Endothelial cell of umbilical vein (primary cell): ENCODE results near the gene TSNAX. TPM values are rescaled to one million over a fixed set of nuclear protein-coding genes. Genes with fewer than 3 reads are reported as not detected.

Experiments used
- BruUV-seq: library from RNA; stranded (reverse); fragments of 400-500 nt; replicated peaks from 2 replicates; lab custom pipeline; 2021; lab: Mats Ljungman, UMichigan
- CTCF ChIA-PET: fragments of 300-600, 350-600 bp; sonication (Branson Sonifier 250); formaldehyde crosslinking; loops from one replicate; lab custom pipeline; 2021; ENCODE audit warnings: antibody characterized with exemption, inconsistent platforms; lab: Charles Lee
- POLR2A ChIA-PET: fragments of 300-600, 350-600 bp; sonication (Branson Sonifier 250); formaldehyde crosslinking; loops from one replicate; lab custom pipeline; 2021; ENCODE audit warnings: antibody characterized with exemption, inconsistent platforms; lab: Charles Lee
- DNase-seq: peaks from one replicate; pipeline ENCODE4 v3.0.0-alpha.2; 2011; ENCODE audit warnings: low read depth, low spot score
- FAIRE-seq: peaks from 2 replicates; lab custom pipeline; 2011; peaks lifted over from hg19 to GRCh38; lab: Jason Lieb, UNC
- H2AFZ ChIP-seq: 2 replicates; pipeline ENCODE4 v1.6.0; 2012; ENCODE audit warnings: low read depth, low read length, control low read depth, inconsistent platforms
- H3K27ac ChIP-seq: 2 replicates; pipeline ENCODE4 v1.5.1; 2011; ENCODE audit warnings: low read depth, mild to moderate bottlenecking, control low read depth, low read length, moderate library complexity; ENCODE audit not compliant: insufficient read depth
- H3K27me3 ChIP-seq, 2 experiments: 2 replicates each; pipeline versions ENCODE4 v1.6.0 to v1.6.1; 2011; ENCODE audit warnings: low read length in 2 of 2, mixed read lengths in 1 of 2; ENCODE audit not compliant: control insufficient read depth in 2 of 2, insufficient read depth in 2 of 2
- H3K36me3 ChIP-seq, 2 experiments: 2 replicates in 1 of 2; 3 replicates in 1 of 2; pipeline ENCODE4 v1.5.1; 2011; ENCODE audit warnings: low read length in 2 of 2, mild to moderate bottlenecking in 1 of 2, moderate library complexity in 1 of 2; ENCODE audit not compliant: control insufficient read depth in 2 of 2, insufficient read depth in 2 of 2; ENCODE audit errors: extremely low read depth in 1 of 2
- H3K4me1 ChIP-seq: 3 replicates; pipeline ENCODE4 v1.5.1; 2011; ENCODE audit warnings: mild to moderate bottlenecking, low read length; ENCODE audit not compliant: control insufficient read depth, insufficient read depth; ENCODE audit errors: extremely low read depth
- H3K4me2 ChIP-seq: 2 replicates; pipeline ENCODE4 v1.6.1; 2011; ENCODE audit warnings: low read length, control low read depth, mixed read lengths; ENCODE audit not compliant: insufficient read depth
- H3K4me3 ChIP-seq, 3 experiments: fragments of 200-600 bp in 1 of 3; sonication (generic), shearing (Covaris generic) in 1 of 3; replicated peaks in 1 of 3; 2 replicates each; pipeline ENCODE4 v1.5.1; 2011 to 2016; ENCODE audit warnings: control low read depth in 3 of 3, low read length in 3 of 3, mild to moderate bottlenecking in 2 of 3, inconsistent platforms in 1 of 3, low read depth in 1 of 3, moderate library complexity in 1 of 3; ENCODE audit not compliant: insufficient read depth in 1 of 3
- H3K79me2 ChIP-seq: 2 replicates; pipeline ENCODE4 v1.6.0; 2012; ENCODE audit warnings: low read length, inconsistent platforms; ENCODE audit not compliant: control insufficient read depth, insufficient read depth
- H3K9ac ChIP-seq: replicated peaks from 2 replicates; pipeline ENCODE3; 2011; ENCODE audit warnings: low read length, control low read depth; ENCODE audit not compliant: insufficient read depth; ENCODE audit errors: extremely low read depth
- H3K9me1 ChIP-seq: replicated peaks from 3 replicates; pipeline ENCODE4 v1.6.0; 2011; ENCODE audit warnings: mild to moderate bottlenecking, low read length; ENCODE audit not compliant: control insufficient read depth, insufficient read depth; ENCODE audit errors: extremely low read depth
- H3K9me3 ChIP-seq: replicated peaks from 2 replicates; pipeline ENCODE4 v1.5.1; 2012; ENCODE audit warnings: low read length, inconsistent platforms; ENCODE audit not compliant: control insufficient read depth, insufficient read depth
- H4K20me1 ChIP-seq: replicated peaks from 2 replicates; pipeline ENCODE3; 2011; ENCODE audit warnings: mild to moderate bottlenecking, low read length; ENCODE audit not compliant: control insufficient read depth, insufficient read depth; ENCODE audit errors: extremely low read depth
- CTCF ChIP-seq, 2 donors: IDR thresholded peaks; 1 replicate in 1 of 2; 2 replicates in 1 of 2; pipeline ENCODE4 v1.5.1; 2011; ENCODE audit warnings: low read length in 2 of 2, mild to moderate bottlenecking in 2 of 2, moderate library complexity in 2 of 2, control low read depth in 1 of 2, inconsistent platforms in 1 of 2, low read depth in 1 of 2; ENCODE audit not compliant: insufficient read depth in 1 of 2; ENCODE audit errors: extremely low read depth in 1 of 2
- EZH2 ChIP-seq: IDR thresholded peaks from 2 replicates; pipeline ENCODE4 v1.6.1; 2012; ENCODE audit warnings: borderline replicate concordance, low read depth, mild to moderate bottlenecking, moderate library complexity, low read length, inconsistent platforms; ENCODE audit not compliant: severe bottlenecking
- FOS ChIP-seq: IDR thresholded peaks from 2 replicates; pipeline ENCODE4 v1.6.1; 2011; ENCODE audit warnings: mild to moderate bottlenecking, low read length, moderate library complexity, borderline replicate concordance; ENCODE audit not compliant: insufficient read depth
- GATA2 ChIP-seq: IDR thresholded peaks from 2 replicates; pipeline ENCODE4 v1.7.0; 2011; ENCODE audit warnings: low read depth, mild to moderate bottlenecking, moderate library complexity, mixed read lengths, low read length; ENCODE audit not compliant: insufficient read length, insufficient read depth
- JUN ChIP-seq: IDR thresholded peaks from 2 replicates; pipeline ENCODE4 v1.6.1; 2011; ENCODE audit warnings: borderline replicate concordance, low read depth; ENCODE audit not compliant: insufficient read length, insufficient read depth
- MAX ChIP-seq: IDR thresholded peaks from 2 replicates; pipeline ENCODE4 v1.6.1; 2011; ENCODE audit not compliant: insufficient read depth, insufficient read length
- MYC ChIP-seq: IDR thresholded peaks from one replicate; pipeline ENCODE4 v1.6.1; 2011; ENCODE audit warnings: mild to moderate bottlenecking, low read depth, low read length
- POLR2A ChIP-seq: IDR thresholded peaks from 2 replicates; pipeline ENCODE4 v1.6.1; 2012; ENCODE audit warnings: low read depth, mild to moderate bottlenecking, control low read depth, low read length
- POLR2AphosphoS5 ChIP-seq: IDR thresholded peaks from 2 replicates; pipeline ENCODE4 v1.6.1; 2012; ENCODE audit warnings: low read depth, mild to moderate bottlenecking, control low read depth, low read length, moderate library complexity; ENCODE audit not compliant: insufficient read depth
- dilution Hi-C: fragments of 300-500 bp; cut with MboI; formaldehyde crosslinking; loops from one replicate; pipeline ENCODE4 v1.15.0; 2019; ENCODE audit warnings: low sequenced_read_pairs; ENCODE audit not compliant: extremely low pct_ligation_motif_present
- intact Hi-C: fragments of 100-400 bp; cut with micrococcal nuclease; formaldehyde crosslinking; loops from one replicate; pipeline ENCODE4 v1.10.0; 2022
- polyA plus RNA-seq, 4 experiments: library from polyadenylated mRNA; depleted of rRNA in 3 of 4; stranded (reverse) in 3 of 4; unstranded in 1 of 4; fragments of >200 nt; gene quantifications; 2 replicates each; pipeline versions ENCODE4 v1.2.1 to v1.2.3, GENCODE V29; 2011 to 2012; ENCODE audit warnings: missing spikeins in 1 of 4
- total RNA-seq: library from RNA; stranded (reverse); gene quantifications from 2 replicates; pipeline ENCODE4 v1.2.3, GENCODE V29; 2021

The TSNAX gene
- total and polyA plus RNA-seq, 2 donors (not counting 3 experiments of a cell fraction or from before 2014, with no cell fraction given) = 6.3 to 26.3 TPM

GRCh38 chr1:231507476-231508355, 20.8 kb upstream of the TSNAX start:
- H3K9ac ChIP-seq = no peak overlapping the region
- no peaks in the 10 kb centered on the region for H4K20me1 ChIP-seq
- intact Hi-C loops (no loop called here), dilution Hi-C loops (no loop called here)
- H3K27me3 ChIP-seq = no peaks in the 10 kb centered on the region
- H3K27ac ChIP-seq = no peak overlapping the region
- H3K4me2 ChIP-seq = no peak overlapping the region
- BruUV-seq = no TSS peak
- no peaks in the 10 kb centered on the region for H3K79me2 ChIP-seq
- H3K9me3 ChIP-seq = no peaks in the 10 kb centered on the region
- H3K36me3 ChIP-seq = no peaks in the 10 kb centered on the region
- H3K4me3 ChIP-seq = no peak overlapping the region
- no peak for FAIRE-seq
- POLR2A ChIA-PET = no interaction called here
- no peak overlapping the region for H2AFZ ChIP-seq
- no peak for TF ChIP-seq CTCF (IDR thresholded peaks at IDR 0.05; ENCODE audit: extremely low read depth in 1 of 2, insufficient read depth in 1 of 2, low read depth in 1 of 2, low read length in 2 of 2)
- no peaks in the 10 kb centered on the region for H3K4me1 ChIP-seq
- no peaks in the 10 kb centered on the region for H3K9me1 ChIP-seq
- CTCF ChIA-PET = interaction anchor here (1.3 kb wide), 1 partner anchor 31 kb away, joined by 3 read pairs; no protein-coding TSS in a partner anchor
- no peak for DNase-seq

GRCh38 chr1:231508497-231508896, 20.0 kb upstream of the TSNAX start:
- Histone ChIP-seq H3K9ac (no peak overlapping the region), H4K20me1 (no peaks in the 10 kb centered on the region), H3K4me2 (no peak overlapping the region), H3K27me3 (no peaks in the 10 kb centered on the region), H2AFZ (no peak overlapping the region), H3K4me3 (no peak overlapping the region), H3K4me1 (no peaks in the 10 kb centered on the region), H3K27ac (no peak overlapping the region), H3K9me3 (no peaks in the 10 kb centered on the region), H3K79me2 (no peaks in the 10 kb centered on the region), H3K9me1 (no peaks in the 10 kb centered on the region), H3K36me3 (no peaks in the 10 kb centered on the region)
- POLR2A ChIA-PET = no interaction called here
- FAIRE-seq (no peak), DNase-seq (no peak)
- CTCF ChIA-PET = interaction anchor here (1.3 kb wide), 1 partner anchor 30 kb away, joined by 3 read pairs; no protein-coding TSS in a partner anchor
- intact Hi-C loops = no loop called here
- TF ChIP-seq MYC (no peak), EZH2 (no peak), POLR2AphosphoS5 (no peak), FOS (no peak), GATA2 (no peak), MAX (no peak), JUN (no peak), POLR2A (no peak), CTCF (IDR thresholded peaks at IDR 0.05; ENCODE audit: extremely low read depth in 1 of 2, insufficient read depth in 1 of 2, low read depth in 1 of 2, low read length in 2 of 2) (no peak)
- dilution Hi-C loops = no loop called here
- no TSS peak for BruUV-seq
